Skin epidermis (tissue), 12 donors: Measurements from ENCODE around the gene ALDH3B2.
"Not testable (repeated sequence)": the region's sequence is repeated elsewhere in the genome, so short reads cannot be mapped to it uniquely, and the experiment has no call there.

ENCODE experiments used
- H3K27ac ChIP-seq, 21 experiments: fragments of 200-600 bp; sonication (generic) in 11 of 21; one replicate each; pipeline ENCODE4 v1.5.0; 2020; ENCODE audit warnings: mild to moderate bottlenecking in 3 of 21, inconsistent platforms in 2 of 21, moderate library complexity in 2 of 21
- H3K4me3 ChIP-seq, 7 experiments: fragments of 200-600 bp; sonication (generic) in 2 of 7; one replicate each; pipeline ENCODE4 v1.5.0; 2020; ENCODE audit warnings: inconsistent platforms in 2 of 7, mild to moderate bottlenecking in 2 of 7, moderate library complexity in 1 of 7

The ALDH3B2 gene

DNA sequence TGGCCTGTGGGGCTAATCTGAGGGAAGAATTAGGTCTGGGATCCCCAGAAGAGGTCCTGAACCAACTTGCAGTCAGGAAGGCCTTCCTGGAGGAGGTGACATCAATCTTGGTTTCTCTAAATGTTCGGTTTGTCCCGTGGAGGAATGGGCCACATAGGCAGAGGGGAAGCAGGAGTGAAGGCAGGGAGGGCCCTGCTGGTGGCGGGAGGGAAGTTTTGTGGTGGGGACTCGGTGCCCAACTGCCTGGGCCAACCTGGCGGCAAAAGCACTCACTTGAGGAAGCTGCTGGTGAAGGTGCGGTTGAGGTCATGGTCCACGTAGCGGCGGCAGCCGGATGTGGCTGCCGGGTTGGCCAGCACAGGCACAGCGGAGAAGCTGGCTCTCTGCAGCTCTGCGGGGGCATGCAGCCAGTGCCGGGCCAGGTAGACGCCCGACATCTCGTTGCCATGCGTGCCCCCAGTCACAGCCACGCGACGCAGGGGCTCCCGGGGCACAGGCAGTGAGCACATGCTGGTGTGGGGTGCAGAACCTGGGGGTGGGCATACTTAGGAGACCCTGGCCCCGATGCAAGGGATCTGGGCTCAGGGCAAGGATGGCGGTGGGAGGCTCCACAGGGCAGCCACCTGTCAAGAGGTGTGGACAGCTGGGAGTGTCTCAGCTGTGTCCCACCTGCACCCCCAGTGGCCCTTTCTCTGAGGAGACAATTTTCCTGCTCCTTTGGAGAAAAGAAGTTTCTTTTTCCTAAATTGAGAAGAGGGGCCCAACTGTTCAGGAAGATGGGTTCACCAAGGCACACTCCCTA is 27.7 kb downstream of the ALDH3B2 start:
- Histone ChIP-seq H3K4me3 (no peak overlapping the region), H3K27ac (peak overlapping the region in 1 of 21 experiments; percentile 55)

DNA sequence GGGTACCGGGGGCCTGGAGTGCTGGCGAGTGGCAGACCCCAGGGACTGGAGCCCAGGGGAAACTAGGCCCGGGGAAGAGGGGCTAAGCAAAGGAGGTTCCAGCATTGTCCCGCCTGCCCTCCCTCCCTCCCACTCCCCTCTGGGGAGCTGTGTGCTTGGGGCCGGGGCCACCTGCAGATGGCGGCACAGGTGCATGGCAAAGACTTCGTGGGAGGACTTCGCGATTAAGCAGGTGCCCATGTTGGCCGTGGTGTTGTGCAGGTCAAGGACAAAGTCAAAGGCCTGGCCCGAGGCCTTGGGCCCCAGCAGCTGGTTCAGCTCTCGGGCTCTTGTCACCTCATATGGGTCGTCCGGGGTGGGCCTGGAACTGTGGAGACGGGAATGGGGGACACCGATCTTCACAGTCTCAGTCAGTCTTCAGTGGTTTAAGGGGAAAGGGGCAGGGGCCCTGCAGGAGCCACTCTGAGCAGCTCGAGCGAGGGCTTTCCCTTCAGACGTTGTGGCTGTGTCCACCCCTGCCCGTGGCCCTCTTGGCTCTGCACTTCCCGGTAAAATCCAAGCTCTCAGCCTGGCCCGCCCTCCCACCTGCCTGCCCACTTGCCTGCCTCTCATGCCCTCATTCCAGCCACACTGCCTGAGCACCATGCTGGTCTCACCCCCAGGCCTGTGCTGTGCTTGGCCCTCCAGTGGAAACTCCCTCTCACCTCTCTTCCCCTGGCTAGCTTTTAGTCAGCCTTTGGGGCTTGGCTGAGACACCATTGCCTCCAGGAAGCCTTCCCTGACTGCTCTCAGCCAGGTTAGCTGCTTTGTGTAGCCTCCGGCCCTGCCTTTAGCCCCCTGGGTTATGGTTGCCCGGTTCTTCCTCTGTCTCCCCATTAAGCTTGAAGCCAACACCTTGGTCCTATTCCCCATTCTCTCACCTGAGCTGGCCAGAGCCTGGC is 28.6 kb downstream of the ALDH3B2 start:
- Histone ChIP-seq H3K4me3 (no peak overlapping the region), H3K27ac (no peak overlapping the region)

DNA sequence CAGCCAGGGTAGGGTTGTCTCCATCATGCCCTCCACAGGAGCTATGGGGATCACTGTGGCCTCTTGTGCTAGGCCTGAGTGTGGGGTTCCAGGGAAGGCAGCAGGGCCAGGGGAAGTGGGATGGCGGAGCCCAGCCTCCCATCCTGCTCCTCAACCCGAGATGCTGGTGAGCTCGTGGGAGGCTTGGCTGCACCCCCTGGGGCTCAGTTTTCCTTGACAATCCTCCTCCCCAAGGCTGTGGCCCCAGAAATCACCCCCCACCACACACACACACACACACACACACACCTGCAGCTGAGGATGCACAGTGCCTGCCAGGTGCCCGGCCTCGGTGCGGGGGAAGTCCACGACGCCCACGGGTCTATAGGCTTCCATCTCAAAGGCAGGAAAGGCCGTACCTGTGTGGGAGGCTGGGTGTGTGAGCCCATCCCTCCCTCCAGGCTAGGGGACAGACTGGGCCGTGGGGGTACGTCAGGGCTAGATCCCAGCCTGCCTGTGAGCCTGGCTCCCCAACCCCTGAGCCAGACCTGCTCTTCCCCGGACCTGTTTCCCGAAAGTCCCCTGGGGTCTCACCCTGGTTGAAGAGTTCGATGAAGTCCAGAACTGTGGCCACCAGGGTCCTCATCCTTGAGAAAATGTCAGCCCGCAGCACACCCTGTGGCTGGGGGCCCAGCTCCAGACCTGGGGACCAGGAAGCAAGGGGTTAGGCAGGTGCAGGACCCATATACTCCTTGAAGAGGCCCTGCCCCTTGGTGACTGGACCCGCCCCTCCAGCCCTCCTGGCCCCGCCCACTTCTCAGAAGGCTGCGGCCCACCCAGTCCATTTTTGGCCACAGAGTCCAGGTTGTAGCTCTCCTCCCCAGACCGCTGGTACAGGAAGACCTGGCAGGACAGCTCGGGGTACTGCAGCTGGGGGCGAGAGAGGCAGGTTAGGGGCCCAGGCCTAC is 29.7 kb downstream of the ALDH3B2 start:
- no peak overlapping the region for H3K4me3 ChIP-seq
- H3K27ac ChIP-seq: no peak overlapping the region

DNA sequence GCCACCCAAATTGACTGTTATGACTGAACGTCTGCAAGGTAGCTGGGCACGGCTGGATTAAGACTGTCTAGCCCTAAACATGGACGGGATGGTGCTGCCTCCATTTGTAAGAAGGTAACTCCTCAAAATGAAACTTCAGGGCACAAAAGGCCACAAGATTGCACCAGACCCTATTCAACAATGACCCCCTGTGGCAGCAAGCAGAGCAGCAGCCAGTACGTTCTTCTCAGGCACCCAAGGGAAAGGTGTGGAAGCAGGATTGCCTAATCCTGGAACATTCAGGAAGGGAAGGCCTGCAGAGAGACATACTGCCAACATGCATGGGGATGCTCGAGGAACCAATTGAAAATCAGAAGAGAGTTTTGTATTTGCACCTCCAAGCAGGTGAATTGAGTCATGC is 30.4 kb downstream of the ALDH3B2 start:
- H3K4me3 ChIP-seq: no peak overlapping the region
- no peak overlapping the region for H3K27ac ChIP-seq

DNA sequence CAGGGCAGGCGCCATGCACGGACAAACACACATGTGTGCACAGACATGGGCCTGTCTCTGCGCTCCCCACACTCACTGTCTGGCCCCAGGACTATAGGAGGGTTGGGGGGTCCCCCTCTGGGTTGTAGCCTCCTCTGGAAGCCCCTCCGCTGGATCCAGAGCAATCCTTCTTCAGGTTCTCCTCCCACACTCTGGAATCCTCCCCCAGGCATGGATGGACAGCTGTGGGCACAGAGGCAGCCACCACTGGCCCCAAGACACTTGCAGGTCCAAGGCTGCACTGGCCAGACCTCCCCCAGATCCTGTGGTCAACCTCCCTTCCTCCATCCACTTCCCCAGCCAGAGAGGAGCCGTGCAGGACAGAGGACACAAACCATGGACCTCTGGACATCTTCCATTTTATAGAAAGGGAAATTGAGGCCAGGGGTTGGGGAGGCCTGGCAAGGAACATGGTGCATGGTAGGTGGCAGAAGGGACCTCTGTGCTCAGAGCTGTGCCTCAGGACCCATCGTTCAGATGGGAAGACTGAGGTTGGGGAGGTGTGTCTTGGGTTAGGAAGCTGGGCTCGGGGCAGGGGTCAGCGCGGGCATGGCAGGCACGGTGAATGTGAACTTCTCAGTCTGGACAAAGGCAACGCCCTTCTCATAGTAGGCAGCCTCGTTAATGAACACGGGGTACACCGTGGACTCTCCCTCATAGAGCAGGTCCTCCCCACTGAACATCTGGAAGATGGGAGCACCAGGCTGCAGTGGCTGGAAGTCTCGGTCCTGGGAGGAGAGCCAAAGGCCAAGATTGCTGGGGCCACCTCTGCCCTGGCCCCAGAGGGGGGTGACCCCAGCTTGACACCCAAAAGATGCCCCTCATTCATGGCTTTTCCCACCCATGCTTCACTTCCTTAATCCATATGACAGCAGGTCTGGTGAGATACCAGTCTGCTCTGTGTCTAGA is 32.0 kb downstream of the ALDH3B2 start:
- Histone ChIP-seq H3K27ac (no peak overlapping the region), H3K4me3 (no peak overlapping the region)

DNA sequence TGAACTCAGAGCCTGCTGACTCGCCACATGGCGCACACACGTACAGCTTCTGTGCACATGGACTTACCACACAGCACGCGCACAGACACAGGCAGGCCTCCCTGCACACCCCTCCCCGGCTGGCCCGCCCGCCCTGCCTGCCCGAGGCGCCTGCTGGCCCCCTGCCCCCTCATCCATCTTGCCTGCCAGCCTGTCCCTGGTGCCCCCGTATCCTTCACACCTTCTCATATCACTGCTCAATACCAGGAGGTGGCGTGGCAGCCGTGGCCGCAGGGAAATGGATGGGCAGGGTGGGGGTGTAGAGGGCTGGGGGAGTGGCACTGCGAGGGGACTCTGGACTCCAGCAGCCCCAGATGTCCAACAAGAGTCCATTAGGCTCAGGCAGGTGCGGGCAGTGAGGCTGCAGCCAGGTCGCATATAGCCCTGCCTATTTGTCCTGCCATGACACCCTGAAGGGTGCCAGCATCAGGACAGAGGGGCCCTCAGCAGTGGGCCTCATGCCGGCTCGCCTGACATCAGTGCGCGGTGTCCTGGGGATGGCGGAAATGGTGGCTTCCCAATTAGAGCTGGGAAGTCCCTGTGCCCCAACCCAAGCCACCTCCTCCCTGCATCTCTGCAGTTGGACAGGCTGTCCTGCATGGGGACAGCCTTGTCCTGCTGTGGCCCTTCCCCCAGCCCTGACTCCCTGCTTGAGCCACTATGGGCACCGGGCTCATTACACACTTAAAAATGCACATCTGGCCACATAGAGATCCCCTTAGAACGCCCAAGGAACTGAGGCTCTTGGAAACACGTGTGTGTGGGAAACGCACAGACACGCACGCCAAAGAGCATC is 32.9 kb downstream of the ALDH3B2 start:
- Histone ChIP-seq H3K4me3 (no peak overlapping the region), H3K27ac (no peak overlapping the region)

DNA sequence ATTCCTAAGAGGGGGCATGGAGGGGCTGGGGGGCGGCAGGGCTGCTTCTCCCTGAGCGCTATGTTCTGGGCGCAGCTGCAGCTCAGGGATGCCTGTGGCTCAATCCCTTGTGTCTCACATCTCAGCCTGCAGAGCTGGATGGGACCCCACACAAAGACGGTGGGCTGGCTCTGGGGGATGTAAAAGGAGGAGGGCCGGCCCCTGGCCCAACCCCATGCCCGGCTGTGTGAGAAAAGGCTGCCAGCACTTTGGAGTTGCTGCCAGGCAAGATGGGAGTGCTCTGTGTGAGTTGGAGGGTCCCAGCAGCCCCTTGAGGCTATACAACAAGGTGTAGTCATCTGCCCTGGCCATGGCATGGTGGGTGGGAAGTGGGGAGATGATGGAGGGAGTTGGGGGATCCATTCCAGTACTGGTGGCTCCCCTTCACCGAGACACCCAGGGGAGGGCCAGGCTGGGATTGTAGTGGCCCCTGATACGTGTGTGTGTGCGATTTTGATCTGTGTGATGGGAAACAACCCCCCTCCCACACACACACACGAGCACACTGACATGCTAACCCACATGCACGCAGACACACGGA is 33.6 kb downstream of the ALDH3B2 start:
- no peak overlapping the region for H3K27ac ChIP-seq
- H3K4me3 ChIP-seq: no peak overlapping the region

DNA sequence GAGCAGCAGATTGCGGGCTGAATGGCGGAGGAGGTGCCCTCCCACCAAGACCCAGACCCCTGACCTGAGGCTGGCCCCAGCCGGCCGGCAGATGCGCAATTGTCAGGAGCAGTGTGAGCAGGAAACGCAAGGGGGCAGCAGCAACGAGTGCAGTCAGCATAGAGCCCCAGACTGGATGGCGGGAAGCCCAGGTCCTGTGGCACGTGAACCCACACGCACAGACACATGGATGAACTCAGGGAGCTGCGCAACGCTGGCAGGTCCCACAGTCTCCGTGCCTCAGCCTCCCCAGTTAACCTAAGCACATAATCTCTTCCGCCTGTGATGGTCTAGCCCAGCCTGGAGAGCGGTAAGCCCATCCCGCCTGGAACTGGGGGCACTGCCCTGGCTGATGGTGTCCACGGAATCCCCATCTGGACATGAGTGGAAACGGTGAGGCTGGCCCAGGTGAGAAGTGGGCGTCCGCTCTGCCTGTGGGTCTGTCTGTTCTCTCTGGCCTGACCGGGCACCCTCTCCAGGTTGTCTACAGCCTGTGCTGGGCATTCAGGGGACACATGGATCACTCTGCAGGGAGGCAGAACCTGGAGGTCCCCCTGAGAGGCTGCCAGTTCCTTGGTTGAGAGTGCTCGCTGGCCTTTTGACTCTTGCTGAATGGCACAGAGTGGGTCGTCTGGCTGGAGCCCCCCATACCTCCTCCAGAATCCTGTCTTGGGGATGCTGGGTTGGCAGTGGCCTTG is 34.2 kb downstream of the ALDH3B2 start:
- no peak overlapping the region for H3K27ac ChIP-seq
- H3K4me3 ChIP-seq: no peak overlapping the region

DNA sequence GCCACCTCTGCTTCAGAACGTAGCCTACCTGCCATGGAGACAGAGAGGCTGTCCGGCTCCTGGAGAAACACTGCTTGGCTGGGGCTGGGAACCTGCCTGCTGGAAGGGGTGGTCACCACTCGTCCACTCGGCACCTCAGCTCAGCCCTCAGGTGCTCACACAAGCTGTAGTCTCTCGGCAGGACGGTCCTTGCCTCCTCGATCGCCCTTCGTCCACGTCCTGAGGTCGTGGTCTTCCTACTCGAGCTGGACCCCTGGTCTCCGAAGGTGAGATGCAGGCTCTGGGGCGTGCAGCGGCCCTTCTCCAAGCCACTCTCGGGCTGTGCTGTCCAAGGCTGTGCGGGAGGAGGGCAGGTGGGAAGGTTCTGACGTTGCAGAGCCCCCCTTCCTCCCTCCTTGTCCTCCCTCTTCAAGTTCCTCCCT is 35.0 kb downstream of the ALDH3B2 start, which contains the start of gene TBX10:
Gene TBX10 (minus strand): TSS at position 326 of the 422 bp plus-strand sequence. CDS start 291 bp downstream, at position 35.
- no peak within 1 kb of the TSS for H3K4me3 ChIP-seq
- H3K27ac ChIP-seq: no peak within 1 kb of the TSS

DNA sequence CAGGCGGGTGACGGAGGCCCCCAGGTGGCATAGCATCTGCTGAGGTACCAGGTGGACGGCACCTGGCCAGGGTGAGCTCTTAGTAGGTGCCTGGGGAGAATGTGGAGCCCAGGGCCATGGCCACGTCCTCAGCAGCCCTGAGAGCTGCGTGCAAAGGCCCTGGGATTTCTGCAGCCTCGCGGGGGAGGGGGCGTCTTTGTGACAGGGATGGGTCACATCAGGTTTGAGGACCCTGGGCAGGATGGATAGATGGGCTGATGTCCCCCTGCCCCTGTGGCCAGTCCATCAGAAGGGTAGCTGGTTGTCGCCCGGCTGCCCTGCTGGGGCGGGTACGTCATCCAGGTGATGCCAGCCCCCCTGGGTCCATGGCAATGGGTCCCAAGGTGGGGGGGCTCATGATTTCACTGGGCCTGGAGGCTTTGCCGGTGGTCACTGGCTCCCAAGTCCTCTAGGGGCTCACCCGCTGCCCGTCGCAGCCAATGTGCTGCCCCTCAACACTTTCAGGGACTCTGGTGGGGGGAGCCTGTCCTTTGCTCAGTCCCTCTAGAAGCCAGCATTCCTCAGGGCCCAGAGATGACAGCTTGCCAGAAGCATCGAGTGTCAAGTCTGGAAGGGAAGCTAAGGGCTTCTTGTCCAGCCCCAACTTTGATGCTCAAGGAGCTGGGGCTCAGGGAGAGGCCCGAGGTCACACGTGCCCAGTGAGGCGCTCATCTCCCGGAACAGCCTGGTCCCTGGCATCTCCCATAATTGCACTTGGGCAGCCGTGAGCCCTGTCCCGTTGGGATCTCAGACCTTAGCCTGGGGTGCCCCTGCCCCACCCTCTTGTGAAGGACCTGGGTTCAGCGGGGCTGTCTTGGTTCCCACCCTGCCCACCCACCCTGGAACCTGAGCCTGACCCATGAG is 35.6 kb downstream of the ALDH3B2 start:
- Histone ChIP-seq H3K27ac (no peak overlapping the region), H3K4me3 (no peak overlapping the region)

DNA sequence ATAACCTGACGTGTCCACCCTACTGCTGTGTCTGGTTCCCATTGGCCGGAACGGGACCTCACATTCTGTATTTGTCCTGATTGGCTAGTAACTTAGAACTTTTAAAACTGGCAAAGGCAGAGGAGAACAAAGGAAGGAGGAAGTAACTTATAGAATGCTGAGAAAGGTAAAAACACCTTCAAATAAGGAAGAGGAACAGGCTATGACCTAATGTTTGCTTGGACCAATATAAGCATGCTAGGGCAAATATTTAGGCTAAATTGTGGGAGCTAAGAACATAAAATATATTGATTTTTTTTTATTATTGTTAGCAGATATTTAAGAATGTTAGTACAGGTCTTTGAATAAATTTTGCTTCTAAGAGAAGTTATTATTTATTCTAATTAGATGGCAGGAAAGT is 37.0 kb downstream of the ALDH3B2 start:
- H3K27ac ChIP-seq, H3K4me3 ChIP-seq: not testable (repeated sequence)

DNA sequence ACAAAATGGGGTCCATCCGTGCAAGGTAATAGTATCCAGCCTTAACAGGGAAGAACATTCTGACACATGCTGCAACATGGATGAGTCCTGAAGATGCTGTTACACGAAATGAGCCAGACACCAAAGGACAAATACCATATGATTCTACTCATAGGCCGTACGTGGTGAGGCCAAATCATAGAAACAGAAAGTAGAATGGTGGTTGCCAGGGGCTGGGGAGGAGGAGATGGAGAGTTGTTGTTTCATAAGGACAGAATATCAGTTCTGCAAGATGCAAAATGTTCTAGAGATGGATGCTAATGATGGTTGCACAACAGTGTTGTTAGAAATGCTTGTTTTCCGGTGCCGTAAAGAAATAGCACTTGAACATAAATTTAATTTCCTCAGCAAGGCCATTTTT is 37.5 kb downstream of the ALDH3B2 start:
- no peak overlapping the region for H3K27ac ChIP-seq
- no peak overlapping the region for H3K4me3 ChIP-seq

DNA sequence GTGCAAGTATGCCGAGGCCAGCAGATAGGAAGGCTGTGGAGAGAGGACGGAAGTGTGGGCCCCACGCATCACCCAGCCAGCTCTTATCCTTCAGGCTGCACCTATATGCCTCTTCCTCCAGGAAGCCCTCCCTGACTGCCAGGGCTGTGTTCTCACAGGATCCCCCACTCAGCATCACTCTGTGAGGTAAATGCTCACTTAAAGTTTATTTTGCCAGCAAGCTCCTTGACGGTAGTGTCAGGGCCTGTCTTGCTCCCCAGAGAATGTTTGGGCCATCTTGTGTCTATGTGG is 39.2 kb downstream of the ALDH3B2 start:
- no peak overlapping the region for H3K27ac ChIP-seq
- H3K4me3 ChIP-seq: no peak overlapping the region

DNA sequence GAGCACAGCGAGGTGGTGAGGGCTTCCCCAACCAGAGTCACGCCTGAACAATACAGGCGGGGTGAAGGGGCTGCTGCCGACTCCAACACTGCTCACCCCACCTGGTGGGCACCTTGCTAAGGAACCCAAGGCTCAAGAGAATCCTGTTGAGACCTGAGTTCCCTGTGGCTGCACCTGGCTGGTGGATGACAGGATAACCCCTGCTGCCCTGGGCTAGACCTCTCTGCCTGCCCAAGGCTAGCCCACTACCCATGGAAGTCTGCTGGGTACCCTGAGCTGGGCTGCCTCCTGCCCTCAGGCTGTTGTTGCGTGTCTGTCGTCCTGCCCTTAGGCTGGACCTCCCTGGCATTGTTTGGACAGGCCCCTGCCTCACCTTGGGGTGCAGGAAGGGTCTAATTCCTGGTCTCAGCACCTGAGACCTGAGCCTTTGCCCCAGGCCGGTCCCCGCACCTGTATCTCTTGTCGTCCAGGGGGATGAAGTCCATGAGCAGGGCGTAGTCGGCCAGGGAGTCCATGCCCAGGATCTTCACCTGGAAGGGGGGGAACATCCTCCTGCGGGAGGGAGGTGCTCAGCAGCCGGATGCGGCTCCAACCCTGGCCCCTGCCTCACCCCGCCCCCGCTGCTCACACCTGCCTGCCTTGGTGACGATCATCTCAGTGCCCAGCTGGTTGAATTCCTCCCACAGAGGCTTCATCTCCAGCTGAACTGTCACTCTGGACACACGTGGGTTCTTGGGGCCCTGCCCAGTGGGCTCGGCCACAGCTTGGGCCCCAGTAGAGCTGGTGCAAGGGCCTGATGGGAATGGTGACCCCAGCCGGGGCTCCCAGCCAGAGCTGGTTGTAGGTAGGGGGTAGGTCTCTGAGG is 39.8 kb downstream of the ALDH3B2 start:
- Histone ChIP-seq H3K4me3 (no peak overlapping the region), H3K27ac (no peak overlapping the region)

DNA sequence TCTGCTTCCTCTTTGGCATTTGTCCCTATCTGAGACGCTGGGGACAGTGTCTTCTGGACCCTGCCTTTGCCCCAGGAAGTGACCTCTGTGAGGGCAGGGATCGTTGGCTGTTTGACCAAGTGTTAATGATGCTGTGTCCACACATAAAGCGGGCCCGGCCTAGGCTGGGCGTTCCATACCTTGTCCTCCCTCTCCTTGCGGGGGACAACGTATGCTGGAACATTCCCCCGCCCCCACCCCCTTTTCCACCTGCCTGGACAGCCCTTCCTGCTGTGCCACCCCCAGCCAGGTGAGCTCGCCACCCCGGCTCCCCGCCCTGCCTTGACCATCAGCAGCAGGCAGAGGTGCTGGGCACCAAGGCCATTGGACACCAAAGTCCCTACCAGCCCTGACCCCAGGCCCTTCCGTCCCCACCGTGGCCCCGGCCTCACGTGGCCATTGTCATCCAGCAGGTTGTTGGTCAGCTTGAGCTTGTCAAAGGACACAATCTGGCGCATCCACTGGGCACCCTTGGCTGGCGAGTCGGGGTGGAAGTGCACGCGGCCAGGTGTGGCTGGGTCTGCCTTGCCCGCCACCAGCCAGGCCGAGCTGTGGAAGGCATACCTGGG is 40.6 kb downstream of the ALDH3B2 start:
- Histone ChIP-seq H3K27ac (no peak overlapping the region), H3K4me3 (no peak overlapping the region)
